GM21737 (cell line): ENCODE measurements around the gene ZBTB24.
A peak's percentile ranks its signal among the peaks of the same experiment; 100 is the strongest.
"Not testable (repeated sequence)": the region's sequence is repeated elsewhere in the genome, so short reads cannot be mapped to it uniquely, and the experiment has no call there.

Source experiments
- ATAC-seq: cut with Tn5 transposase; IDR thresholded peaks from one replicate; pipeline ENCODE4 v1.9.1; 2021; ENCODE audit warnings: mild to moderate bottlenecking, moderate library complexity; ENCODE audit not compliant: unreplicated experiment

The ZBTB24 gene

DNA sequence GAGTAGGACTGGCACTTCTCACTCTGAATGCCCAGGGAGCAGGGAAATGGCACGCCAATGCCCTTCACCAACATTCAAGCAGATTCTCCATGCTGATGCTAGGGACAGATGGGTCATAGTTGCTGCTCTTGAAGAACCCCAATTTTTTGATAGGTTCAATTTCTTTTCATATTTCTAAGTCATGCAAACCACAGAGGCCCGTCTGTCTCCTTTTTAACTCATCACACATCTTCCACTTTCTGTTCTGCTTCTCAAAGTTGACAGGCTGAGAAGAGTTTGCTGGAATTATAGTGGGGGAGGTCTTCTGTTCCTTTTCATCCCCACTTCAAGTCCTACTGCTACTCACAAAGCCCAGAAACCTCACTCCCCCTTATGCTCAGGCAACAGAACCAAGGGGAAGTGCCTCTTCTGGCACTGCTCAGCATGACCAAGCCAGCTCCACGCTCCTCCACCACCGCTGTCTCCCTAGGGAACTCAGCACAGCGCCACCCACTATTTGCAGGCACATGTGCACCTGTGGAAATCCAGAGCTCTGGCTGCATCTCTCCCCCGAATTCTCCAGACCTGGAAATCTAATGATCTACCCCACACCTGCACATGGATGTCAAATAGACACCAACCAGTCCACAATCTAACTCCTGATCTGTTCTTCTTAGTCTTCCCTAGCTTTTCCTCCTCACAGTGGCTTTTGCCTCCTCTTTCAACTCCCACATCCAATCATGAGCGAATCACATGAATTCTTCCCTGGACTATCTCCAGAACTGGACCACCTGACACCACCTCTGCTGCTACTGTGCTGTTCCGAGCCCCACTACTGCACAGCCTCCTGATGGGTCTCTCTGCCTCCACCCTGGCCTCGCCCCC is 10.7 kb downstream of the ZBTB24 start:
- no peak for ATAC-seq

DNA sequence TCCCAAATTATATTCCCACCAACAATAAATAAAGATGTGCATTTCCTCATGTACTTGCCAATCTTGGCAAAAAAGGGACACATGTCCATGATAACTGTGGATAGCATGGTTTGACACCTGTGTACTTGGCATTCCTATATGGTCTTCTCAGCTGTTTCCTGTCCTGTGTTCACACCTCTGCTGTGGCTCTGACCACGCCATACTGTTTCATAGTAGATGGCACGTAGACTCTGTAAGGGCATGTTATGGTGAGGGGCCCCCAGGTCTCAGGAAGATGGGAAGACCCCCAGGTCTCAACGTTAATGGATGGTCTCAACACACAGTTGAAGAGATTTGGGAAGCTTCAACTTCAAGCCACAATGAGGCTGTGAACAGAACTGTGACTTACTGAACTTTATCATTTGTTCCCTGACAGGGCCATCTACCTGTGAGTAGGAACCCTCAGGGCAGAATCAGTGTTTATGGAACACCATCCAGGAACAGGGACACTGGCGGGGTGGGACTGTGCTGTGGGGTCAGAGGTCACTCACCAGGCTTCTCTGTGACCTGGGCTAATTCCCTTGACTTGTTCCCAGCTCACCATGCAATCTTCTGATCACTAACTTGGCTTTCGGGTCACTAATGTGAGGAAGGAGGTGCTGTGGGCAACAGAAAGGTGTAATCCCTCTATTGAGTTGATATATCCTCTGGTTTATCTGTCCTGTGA is 11.8 kb downstream of the ZBTB24 start:
- ATAC-seq, result no peak

DNA sequence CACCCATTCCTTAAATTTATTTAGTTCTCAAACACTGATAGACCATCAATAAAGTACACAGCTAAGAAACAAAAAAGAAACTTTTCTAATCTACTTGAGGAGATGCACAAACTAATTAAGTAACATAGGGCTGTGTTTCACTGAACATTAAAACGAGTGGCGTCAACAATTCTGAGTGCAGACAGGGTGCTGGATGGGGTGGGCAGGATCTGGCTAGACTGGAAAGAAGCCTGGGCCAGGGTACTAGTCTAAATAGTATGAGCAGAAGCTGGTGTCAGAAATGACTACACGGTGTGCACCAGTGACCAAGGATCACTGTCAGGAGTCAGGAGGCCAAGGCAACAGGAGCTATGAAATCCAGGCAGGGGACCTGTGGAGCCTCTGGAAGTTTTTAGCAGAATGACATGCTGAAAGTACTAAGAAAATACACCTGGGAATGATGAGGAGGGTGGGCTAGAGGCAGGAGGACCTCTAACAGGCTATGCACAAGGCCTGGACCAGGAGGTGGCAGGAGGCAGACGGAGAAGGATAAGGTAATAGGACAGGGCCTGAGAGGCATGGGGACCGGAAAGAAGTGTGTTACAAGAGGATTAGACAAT is 13.3 kb downstream of the ZBTB24 start:
- ATAC-seq, result no peak

DNA sequence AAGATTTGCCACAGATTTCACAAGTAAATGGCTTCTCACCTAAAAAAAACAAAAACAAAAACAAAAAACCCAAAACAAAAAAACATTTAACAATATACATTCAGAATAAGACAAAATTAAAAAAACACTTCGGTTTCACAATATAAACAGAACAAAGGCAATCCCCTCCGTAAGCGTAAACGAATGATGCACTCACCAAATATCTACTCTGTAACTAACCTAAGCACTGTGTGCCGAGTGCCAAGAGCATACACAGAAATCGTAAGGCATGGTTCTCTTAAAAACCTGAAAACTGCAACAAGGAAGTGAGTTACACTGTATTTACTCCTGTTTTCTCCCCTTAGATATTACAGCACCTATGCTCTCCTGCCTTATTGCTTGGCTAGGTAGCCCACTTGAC is 15.3 kb downstream of the ZBTB24 start:
- ATAC-seq, result no peak

DNA sequence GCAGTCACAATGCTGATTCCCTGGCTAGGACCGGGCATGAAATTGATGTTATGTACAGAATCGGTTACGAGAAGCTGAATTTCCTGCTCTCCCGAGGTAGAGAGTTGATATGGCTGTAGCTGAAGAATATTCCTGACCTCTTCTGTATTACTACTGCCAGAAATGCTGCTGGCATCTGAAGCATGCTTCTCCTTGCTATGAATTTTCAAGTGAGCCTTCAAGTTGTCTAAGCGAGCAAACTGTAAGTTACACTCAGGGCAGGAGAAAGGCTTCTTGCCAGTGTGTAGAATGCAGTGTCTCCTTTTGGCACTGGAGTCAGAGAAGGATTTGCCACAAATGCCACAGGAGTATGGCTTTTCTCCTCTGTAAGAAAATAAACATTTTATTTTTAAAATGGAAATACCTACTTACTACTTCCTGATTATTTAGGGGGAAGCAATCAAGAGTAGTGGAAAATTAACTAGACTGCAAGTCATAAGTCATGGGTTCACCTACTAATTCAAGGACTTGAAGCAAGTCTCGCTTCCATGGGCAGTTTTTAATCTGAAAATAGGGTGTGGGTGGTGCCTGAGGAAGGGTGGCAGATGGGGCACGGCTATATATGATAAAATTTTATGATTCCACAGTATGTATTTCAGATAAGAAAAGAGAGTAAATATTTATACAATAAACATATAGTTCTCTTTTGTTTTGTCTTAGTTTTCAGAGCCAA is 16.7 kb downstream of the ZBTB24 start:
- ATAC-seq, result no peak

DNA sequence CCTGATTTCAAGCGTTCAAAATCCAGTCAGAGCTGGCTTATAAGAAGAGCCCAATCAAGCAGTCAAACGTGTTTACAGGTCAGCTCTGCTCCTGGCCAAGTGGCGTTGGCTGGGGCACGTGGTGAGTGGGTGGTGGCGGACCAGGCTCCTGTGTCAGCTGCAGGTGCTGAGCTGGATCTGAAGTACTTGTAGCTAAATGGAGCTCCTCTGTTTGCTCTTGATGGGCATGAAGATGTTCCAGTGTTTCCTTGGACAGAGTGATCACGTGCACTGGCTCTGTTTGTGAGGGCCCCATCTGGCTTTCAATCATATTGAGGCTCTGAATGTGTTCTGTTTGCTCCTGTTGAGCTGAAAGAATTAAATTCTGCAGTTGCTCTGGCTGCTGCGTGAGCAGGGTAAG is 17.2 kb downstream of the ZBTB24 start:
- ATAC-seq, result no peak

DNA sequence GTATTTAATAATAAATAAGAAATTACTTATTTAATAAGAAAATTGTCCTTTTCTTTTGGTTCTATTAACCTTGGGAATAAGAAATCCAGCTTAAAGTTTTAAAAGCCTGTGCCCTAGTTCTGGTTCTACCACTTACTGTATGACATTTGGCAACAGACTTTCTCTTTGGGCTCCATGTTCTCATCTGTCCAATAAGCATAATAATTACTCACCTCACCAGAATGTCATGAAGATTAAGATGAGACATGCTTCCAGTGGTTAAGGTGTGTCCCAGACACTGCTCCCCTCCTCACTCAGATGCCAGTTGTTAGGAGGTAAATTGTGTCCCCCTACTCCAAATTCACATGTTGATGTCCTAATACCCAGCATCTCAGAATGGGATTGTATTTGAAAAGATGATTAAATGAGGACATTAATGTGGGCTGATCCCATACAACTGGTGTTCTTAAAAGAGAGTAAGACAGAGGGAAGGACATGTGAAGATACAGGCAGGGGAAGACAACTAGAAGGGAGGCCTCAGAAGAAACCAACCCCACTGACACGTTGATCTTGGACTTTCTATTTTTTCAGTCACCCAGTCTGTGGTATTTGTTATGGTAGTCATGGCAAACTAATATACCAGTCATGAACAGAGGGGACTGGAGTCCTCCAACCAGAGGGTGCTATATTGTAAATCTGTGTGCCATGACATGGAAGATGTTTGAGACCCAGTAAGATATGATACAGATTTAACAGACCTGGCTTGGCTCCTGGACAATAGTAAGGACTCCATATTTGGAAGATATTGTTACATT is 21.1 kb downstream of the ZBTB24 start:
- no peak for ATAC-seq

DNA sequence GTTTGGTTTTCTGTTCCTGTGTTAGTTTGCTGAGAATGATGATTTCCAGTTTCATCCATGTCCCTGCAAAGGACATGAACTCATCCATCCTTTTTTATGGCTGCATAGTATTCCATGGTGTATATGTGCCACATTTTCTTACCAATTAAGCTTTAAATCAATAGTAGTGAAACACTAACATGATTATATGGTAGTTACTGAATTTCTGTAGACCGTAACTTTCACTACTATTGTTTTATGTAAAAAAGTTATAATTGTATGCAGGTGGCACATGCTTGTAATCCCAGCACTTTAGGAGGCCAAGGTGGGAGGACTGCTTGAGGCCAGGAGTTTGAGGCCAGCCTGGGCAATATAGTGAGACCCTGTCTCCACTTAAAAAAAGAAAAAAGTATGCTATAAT is 21.8 kb downstream of the ZBTB24 start:
- not testable (repeated sequence) for ATAC-seq

DNA sequence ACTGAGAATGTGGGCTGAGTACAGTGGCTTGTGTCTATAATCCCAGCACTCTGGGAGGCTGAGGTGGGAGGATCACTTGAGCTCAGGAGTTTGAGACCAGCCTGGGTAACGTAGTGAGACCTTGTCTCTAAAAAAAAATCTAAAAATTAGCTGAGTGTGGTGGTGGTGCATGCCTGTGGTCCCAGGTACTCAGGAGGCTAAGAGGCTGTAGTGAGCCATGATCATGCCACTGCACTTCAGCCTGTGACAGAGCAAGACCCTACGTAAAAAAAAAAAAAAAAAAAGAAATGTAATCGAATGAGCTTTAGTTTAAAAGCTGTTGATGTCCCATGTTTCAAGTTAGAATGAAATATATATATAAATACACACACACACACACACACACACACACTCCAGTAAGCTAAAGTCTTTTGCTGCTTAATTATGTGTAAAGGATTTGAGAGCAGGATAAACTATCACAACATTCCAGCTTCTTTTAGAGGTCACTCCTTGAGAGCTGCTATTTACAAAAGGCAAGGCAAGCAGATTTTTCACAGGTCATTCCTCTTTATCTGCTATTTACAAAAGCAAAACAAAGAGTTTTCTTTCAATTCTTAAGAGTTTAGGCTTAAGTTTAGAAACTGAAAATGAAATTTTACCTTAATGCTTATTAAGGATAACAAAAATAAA is 22.7 kb downstream of the ZBTB24 start:
- ATAC-seq, result no peak

DNA sequence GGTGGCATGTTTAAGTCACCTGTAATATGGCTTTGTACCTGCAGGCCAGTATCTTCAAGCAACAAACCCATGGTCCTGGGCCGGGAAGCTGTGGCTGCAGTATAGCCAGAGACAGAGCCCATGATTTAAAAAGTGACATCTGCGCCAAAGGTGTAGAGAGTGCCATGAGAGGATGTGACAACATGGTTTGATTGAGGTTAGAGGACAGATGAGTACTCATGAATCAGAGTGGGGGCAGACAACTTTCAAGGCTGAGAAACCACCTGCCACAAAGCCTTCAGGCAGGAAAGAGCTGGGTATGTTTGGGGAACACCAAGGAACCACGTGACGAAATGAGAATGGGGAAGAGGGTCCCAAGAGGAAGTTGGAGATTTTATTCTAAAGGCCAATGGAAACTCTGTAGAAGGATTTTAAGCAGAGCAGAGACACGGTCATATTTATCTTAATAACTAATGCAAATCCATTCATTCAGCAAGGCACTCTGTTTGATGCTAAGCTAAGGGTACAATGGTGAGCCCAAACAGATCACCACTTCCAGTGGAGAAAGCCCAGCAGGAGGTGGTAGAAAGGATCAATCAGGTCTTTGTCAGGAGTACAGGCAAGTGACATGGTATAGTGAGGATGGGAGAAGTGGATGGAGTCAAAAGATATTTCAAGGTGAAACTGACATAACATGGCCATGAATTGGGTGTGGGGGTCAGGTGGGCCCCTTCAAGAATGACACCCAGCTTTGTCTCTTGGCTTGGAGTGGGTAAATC is 24.1 kb downstream of the ZBTB24 start:
- peak; percentile 25 for ATAC-seq

DNA sequence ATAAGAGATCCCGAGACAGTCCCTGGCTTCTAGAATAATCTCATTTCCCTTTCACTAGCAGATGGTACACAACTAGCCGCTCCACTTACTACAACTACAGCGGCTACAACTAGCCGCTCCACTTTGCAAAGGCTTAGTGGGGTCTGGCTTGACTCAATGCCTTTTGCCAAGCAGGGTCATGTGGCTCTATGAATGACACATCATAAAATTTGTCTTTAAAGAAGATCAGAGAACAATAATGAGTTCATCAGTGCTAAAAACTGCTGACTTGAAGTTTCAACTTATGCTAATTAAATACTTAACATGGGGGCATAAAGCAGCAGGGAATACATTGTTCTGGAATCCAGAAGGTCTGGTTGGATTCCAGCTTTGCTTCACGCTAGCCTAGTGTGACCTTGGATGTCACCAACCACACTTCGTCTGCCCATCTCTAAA is 25.4 kb downstream of the ZBTB24 start:
- ATAC-seq, result no peak

DNA sequence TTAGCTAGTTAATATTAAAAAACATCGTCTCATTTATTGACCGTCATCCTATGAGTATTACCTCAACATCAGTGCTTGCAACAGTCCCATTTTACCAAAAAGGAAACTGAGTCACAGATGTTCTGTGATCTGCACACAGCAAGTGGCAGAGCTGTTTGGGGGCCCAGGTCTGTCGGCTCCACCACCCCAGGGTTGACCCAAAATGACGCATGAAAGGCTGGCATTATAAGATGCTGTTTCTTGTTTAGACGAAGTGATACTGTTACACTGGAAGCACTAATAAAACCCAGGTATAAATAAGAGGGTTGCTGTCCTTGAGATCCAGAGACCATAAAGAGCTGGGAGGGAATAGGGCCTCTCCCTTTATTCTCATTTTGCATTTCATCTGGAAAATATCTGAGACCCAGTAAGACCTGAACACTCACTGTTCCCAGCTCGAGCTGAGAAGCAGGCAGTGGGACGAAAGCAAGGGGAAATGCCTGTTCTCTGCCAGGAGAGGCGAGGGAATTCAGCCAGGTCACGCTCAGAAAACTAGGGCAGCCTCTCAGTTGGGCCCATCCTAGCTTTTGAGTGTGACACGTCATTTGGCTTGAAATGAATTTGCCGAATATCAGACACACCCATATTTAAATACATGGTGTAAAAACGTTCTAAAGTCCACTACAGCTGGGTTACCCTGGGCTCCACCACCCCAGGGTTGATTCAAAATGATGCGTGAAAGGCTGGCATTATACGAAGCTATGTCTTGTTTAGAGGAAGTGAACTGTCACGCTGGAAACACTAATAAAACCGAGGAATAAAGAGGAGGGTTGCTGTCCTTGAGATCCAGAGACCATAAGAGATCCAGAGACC is 26.1 kb downstream of the ZBTB24 start:
- ATAC-seq, result no peak

DNA sequence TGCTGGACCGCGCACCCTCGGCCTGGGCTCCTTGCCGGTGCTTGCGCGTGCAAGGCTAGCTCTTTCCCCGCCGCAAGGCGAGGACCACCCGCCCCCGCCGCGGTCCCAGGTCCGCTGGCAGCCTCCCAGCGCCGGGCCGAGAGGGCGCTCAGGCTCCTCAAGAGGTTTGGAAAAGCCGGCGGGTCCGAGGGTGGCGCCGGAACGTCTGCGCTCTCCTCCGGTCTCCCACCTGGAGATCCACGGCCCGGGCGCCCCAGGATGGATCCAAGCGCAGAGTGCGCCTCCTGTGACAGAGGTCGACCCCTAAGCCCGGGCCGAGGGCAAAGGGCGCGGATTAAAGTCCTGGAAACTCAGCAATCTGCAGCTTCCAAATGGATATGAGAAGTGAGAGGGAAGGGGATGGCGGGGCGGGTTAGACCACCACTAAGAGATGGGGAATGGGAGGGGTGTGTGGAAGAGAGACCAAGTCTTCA is 26.9 kb downstream of the ZBTB24 start:
- ATAC-seq, result no peak

DNA sequence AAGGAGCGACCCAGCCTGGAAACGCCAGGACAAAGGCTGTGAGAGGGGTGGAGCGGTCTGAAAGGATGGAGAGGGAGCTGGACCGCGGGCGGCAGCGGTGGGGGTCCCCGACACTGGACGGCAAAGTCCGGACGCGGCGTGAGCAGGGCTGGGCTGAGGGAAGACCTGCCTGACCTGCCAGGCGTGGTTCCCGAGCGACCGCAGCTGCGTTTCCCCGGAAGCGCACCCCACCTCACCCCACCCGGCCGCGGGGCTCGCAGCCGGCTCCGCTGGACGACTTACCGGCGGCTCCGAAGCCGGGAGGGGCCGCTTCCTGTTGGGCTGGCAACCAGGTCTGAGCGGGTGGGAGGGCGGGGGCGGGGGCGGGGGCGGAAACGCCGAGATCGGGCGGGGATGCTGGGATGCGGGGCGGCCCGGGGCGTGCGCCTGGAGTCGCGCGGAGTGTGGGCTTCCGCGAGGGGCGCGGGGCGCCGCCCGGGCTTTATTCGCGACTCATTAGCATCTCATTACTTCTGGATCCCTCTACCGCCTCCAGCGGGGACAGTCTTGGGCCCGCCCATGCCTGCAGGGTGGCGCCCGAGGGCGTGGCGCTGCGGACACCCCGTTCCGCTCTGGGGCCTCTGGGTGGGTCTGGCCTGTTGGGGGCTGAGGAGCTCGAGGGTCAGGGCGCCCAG is 27.4 kb downstream of the ZBTB24 start, which contains the start of gene MICAL1:
TSS of gene MICAL1 (minus strand) at position 336 of the 674 bp plus-strand sequence. CDS start 1,576 bp downstream, outside the sequence.
- ATAC-seq, result peak; percentile 55

DNA sequence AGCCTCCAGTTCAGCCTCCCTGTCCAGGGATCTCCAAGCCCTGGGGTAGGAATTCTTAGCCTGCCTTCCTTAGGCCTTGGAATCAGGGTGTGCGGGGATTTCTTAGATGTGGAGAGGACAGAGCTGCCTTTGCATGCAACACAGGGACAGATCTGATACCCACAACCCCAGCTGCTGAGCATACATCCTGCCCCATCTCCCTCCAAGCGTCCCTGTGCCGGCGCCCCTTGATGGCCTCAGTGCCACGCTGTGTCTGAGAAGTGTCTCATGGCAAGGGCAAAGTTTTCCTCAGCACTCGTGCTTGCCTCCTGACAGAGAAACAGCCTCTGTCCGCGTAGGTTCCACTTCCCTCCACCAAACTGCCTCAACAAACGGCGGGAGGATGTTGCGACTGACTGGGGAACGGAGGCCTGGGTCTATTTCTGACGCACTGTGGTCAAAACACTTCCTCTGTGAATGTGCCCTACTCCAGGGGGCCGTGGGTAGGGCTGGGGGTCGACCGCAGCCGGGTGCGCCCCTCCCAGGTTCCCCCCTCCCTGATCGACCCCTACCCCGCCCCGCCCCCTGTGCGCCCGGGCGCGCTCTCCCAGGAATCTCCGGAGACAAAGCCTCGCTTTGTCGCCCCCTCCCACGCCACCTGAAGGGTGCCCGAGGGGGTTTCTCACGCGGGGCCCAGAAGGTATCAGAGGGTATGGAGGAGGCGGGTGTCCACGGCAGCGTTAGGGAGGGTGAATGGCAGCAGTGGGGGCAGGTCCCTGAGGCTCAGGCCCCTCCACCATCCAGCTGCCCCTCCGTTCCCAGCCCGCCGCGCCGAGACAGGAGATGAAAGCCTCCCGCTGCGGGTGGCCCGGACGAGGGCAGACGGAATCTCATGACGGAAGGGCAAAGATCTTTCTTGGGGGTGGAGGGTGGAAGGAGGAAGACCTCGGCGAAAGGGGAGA is 28.3 kb downstream of the ZBTB24 start:
- peak; percentile 24 for ATAC-seq
